Measurements from ENCODE around the gene RIPOR1.

The RIPOR1 gene

DNA sequence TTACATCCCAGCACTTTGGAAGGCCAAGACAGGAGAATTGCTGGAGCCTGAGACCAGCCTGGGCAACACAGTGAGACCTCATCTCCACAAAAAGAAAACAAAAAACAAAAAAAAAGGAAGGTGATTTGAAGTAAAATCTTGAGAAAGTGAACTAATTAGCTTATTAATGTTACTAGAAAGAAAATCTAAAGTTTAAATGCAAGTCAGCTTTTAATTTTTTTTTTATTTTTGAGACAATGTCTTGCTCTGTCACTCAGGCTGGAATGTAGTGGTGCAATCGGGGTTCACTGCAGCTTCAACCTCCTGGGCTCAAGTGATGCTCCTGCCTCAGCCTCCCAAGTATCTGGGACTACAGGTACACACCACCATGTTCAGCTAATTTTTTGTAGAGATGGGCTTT is 30.2 kb downstream of the RIPOR1 start:
- no peak for DNase-seq

DNA sequence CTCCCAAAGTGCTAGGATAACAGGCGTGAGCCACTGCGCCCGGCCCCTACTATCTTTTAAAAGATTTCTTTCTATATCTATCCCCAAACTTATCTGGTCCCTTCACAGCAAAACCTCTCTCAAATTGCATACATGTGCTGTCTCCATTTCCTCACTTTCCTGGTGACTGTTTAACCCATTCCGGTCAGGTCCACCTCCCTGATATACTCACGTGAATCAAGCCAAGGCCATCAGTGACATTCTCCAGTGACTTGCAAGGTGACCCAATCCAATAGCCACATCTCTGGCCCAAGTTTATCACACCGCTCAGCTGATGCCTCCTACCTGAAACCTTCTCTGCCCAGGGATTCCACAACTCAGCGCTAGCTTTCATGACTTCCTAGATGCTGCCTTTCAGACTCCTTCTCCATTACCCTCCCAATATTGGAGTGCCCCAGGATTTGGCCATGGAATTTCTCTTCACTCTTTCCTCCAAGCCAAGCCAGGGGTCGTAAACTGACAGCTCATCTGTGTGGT is 32.3 kb downstream of the RIPOR1 start:
- no peak for DNase-seq

GRCh38 chr16:67561501-67561823 is 32.8 kb downstream of the RIPOR1 start:
- no peak for DNase-seq

DNA sequence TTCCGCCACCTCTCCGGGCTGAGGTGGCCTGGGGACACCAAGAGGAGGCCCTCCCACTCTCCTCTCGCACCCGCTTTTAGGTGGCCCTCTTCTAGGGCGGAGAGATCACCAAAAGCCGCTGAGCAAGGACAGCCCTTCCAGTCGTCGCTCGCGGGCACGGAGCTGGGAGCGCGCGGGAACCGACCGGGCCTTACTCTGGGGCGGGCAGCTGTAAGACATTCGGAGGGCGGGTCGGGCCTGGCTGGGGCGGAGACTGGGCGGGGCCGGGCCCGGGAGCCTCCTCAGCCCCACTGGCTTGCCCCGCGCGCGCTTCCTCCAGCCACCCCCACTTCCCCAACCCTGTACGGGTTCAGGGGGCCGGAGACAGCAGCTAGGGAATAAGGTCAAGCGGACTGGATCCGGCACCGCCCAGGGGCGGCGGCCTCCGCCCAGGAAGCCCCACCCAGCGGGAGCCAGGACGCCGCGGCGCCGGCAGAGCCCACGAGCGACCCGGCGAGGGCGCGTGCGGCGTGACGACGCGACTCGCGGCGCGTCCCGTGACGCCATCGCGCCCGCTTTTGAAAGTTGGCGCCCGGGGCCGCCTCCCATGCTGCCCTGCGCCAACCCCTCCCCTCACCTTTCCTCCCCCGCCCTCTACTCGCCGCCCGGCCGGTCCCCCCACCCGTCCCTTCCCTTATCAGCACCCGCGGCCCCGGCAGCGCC is 33.3 kb downstream of the RIPOR1 start:
- DNase-seq = peak; percentile 94

- peak; percentile 82 for DNase-seq
Measured at GRCh38 chr16:67562526-67562917, 33.9 kb downstream of the RIPOR1 start, which contains the start of gene CTCF. CTCF (plus strand) TSS chr16:67562526; CDS start chr16:67610833, 48,307 bp downstream.

DNA sequence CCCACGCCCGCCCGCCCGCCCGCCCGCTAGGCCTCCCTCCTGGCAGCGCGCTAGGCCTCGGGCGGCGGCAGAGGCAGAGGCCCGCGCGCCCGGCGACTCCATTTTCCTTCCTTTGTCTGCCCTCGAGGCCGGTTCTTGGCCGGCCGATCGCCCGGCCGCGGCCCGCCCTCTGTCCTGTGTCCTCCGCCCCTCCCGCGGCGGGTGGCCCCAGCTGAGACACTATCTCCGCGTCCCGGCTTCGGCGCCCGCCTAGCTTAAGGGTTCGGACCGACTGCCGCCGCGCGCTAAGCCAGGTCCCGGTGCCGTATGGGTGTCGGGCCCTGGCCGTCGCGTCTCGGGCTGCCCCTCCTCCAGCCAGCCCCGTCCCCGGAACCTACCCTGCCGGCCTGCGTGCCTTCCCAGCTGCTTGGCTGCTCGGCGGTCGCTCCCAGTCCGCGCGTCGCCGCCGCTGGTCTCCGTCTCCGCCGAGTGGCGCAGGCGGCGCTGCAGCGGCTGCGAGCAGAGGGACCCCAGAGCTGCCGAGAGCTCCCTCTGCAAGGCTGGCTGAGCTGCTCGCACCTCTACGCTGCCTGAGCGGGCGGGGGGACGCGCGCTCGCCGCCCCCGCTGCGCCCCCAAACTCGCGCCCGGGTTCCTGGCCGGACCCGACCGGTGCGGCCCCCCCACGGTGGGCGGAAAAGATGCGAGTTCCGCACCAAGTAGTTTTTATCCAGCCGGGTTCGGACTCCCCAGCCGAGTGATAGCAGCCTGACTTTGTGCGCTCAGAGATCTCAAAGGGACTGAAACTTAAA is 34.5 kb downstream of the RIPOR1 start:
- DNase-seq = peak; percentile 62

GRCh38 chr16:67563708-67564468 is 35.3 kb downstream of the RIPOR1 start:
- DNase-seq = no peak

- no peak for DNase-seq
Measured at GRCh38 chr16:67565470-67566100, 37.0 kb downstream of the RIPOR1 start.

DNA sequence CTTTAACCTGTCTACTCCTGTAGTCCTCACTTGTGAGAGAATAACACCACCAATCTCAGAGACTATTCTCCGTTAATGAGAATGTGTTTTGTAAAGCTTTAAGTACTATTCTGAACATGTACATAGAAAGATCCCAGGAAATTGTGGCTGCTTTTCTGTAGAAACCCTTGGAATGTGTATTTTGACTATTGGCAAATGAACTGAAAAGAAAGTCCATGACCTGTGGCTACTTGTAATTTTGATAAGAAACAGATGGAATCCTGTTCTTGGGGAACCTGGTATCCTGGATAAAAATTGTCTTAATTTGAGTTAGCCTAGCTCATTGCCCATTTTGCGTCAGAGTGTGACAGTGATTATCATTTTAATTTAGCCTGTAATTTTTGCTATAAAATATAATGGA is 42.8 kb downstream of the RIPOR1 start:
- no peak for DNase-seq

GRCh38 chr16:67571981-67572431 is 43.4 kb downstream of the RIPOR1 start:
- no peak for DNase-seq

- DNase-seq = no peak
Measured at GRCh38 chr16:67579686-67580085, 51.1 kb downstream of the RIPOR1 start.

DNA sequence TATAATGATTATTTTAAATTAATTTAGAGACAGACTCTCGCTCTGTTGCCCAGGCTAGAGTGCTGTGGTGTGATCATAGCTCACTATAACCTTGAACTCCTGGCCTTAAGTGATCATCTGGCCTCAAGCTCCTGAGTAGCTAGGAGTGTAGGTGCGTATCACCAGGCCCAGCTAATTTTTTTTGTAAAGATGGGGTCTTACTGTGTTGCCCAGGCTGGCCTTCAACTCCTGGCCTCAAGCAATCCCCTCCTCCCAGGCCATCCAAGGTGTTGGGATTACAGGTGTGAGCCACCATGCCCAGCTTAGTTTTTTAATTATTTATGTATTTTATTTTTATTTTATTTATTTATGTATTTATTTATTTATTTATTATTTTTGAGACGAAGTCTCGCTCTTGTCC is 51.6 kb downstream of the RIPOR1 start:
- DNase-seq = no peak

DNA sequence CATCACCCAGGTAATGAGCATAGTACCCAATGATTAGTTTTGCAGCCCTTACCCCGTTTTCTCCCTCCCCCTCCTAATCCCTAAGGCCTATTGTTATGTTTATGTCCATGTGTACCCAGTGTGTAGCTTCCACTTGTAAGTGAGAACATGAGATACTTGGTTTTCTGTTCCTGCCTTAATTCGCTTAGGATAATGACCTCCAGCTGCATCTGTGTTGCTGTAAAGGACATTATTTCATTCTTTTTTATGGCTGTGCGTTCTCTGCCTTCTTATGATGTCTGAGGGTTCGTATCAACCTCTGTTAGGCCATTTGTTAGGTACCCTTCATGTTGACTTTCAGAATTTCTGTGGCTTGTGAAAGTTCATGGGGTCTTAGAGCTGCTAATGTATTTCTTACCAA is 64.7 kb downstream of the RIPOR1 start:
- no peak for DNase-seq

- DNase-seq = no peak
Measured at GRCh38 chr16:67593701-67594100, 65.1 kb downstream of the RIPOR1 start.

GRCh38 chr16:67594256-67594915 is 65.8 kb downstream of the RIPOR1 start:
- no peak for DNase-seq

GRCh38 chr16:67594956-67595355 is 66.3 kb downstream of the RIPOR1 start:
- DNase-seq = no peak
